ENCODE measurements around the gene KRTAP4-7. TPM values are rescaled to one million over a fixed set of nuclear protein-coding genes. Genes with fewer than 3 reads are reported as not detected.
"Not testable (repeated sequence)": the region's sequence is repeated elsewhere in the genome, so short reads cannot be mapped to it uniquely, and the experiment has no call there.

KRTAP4-7 gene
- polyA plus RNA-seq, 1 of the 3 experiments (the other 2 are of a cell fraction): not detected

GRCh38 chr17:41063449-41063848 lies 20.5 kb upstream of the KRTAP4-7 start:
- Histone ChIP-seq H3K4me3 (ENCODE audit: low read depth in 2 of 2, low read length in 1 of 2) (no peak overlapping the region), H3K79me2 (ENCODE audit: insufficient read depth) (no peaks in the 10 kb centered on the region), H3K27me3 (ENCODE audit: insufficient read depth) (no peaks in the 10 kb centered on the region), H3K4me1 (ENCODE audit: control insufficient read depth in 1 of 2, insufficient read depth in 2 of 2, low read depth in 1 of 2, low read length in 1 of 2) (peaks cover 0 to 22% of the 10 kb centered on the region in 2 experiments; a peak in 2 of 4 replicates), H3K9ac (no peak overlapping the region), H3K4me2 (no peak overlapping the region), H3K9me3 (no peaks in the 10 kb centered on the region), H3K9me2 (no peaks in the 10 kb centered on the region), H3K27ac (ENCODE audit: low read depth in 2 of 2, low read length in 1 of 2) (no peak overlapping the region), H3F3A (replicated peaks; ENCODE audit: insufficient read depth) (peaks cover 28% of the 10 kb centered on the region), H2AFZ (ENCODE audit: low read depth) (no peak overlapping the region), H4K20me1 (ENCODE audit: insufficient read depth) (no peaks in the 10 kb centered on the region), H3K36me3 (replicated peaks in 1 of 2; ENCODE audit: control insufficient read depth in 1 of 2, insufficient read depth in 2 of 2, low read length in 1 of 2) (no peaks in the 10 kb centered on the region)
- 68% methylated on average over 4 of the region's 4 CpGs for WGBS (ENCODE audit: low lambda C conversion rate)
- no peak for DNase-seq
- TF ChIP-seq, protein P1, sequence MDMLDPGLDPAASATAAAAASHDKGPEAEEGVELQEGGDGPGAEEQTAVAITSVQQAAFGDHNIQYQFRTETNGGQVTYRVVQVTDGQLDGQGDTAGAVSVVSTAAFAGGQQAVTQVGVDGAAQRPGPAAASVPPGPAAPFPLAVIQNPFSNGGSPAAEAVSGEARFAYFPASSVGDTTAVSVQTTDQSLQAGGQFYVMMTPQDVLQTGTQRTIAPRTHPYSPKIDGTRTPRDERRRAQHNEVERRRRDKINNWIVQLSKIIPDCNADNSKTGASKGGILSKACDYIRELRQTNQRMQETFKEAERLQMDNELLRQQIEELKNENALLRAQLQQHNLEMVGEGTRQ (IDR thresholded peaks at IDR 0.05; ENCODE audit: borderline replicate concordance, low read depth, low read length): no peak
- no peak for TF ChIP-seq EP300 (IDR thresholded peaks at IDR 0.05; ENCODE audit: borderline replicate concordance in 1 of 2, low read depth in 1 of 2, low read length in 1 of 2)
- no peak for TF ChIP-seq CTCF (IDR thresholded peaks at IDR 0.05)
- no peak for TF ChIP-seq IRF3 (IDR thresholded peaks at IDR 0.05; ENCODE audit: low read depth, low read length)
- TF ChIP-seq ELF1 (IDR thresholded peaks at IDR 0.05): no peak
- CTCF ChIA-PET: interaction anchor here (1.5 kb wide), 1 partner anchor 392 kb away, joined by 3 read pairs; no protein-coding TSS in a partner anchor
- POLR2A ChIA-PET: no interaction called here

GRCh38 chr17:41064301-41064700 lies 19.6 kb upstream of the KRTAP4-7 start:
- 43% methylated on average over 1 of the region's 1 CpG for WGBS (ENCODE audit: low lambda C conversion rate)
- Histone ChIP-seq H3K9ac (no peak overlapping the region), H3K79me2 (ENCODE audit: insufficient read depth) (no peaks in the 10 kb centered on the region), H3K36me3 (replicated peaks in 1 of 2; ENCODE audit: control insufficient read depth in 1 of 2, insufficient read depth in 2 of 2, low read length in 1 of 2) (no peaks in the 10 kb centered on the region), H2AFZ (ENCODE audit: low read depth) (no peak overlapping the region), H3K4me2 (no peak overlapping the region), H3K27me3 (ENCODE audit: insufficient read depth) (no peaks in the 10 kb centered on the region), H3K27ac (ENCODE audit: low read depth in 2 of 2, low read length in 1 of 2) (no peak overlapping the region), H3K9me3 (no peaks in the 10 kb centered on the region), H4K20me1 (ENCODE audit: insufficient read depth) (no peaks in the 10 kb centered on the region), H3K4me1 (ENCODE audit: control insufficient read depth in 1 of 2, insufficient read depth in 2 of 2, low read depth in 1 of 2, low read length in 1 of 2) (peaks cover 0 to 16% of the 10 kb centered on the region in 2 experiments; a peak in 2 of 4 replicates), H3F3A (replicated peaks; ENCODE audit: insufficient read depth) (peaks cover 19% of the 10 kb centered on the region), H3K9me2 (no peaks in the 10 kb centered on the region), H3K4me3 (ENCODE audit: low read depth in 2 of 2, low read length in 1 of 2) (no peak overlapping the region)
- DNase-seq: no peak
- no peak for TF ChIP-seq TAF1 (IDR thresholded peaks at IDR 0.05; ENCODE audit: borderline replicate concordance, low read depth, low read length)
- TF ChIP-seq EP300 (IDR thresholded peaks at IDR 0.05; ENCODE audit: borderline replicate concordance in 1 of 2, low read depth in 1 of 2, low read length in 1 of 2): no peak
- no peak for TF ChIP-seq TCF12 (IDR thresholded peaks at IDR 0.05)
- TF ChIP-seq, protein P2, sequence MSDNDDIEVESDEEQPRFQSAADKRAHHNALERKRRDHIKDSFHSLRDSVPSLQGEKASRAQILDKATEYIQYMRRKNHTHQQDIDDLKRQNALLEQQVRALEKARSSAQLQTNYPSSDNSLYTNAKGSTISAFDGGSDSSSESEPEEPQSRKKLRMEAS (IDR thresholded peaks at IDR 0.05; ENCODE audit: low read depth): no peak
- no peak for TF ChIP-seq ZBTB33 (IDR thresholded peaks at IDR 0.05; ENCODE audit: borderline replicate concordance, low read depth)
- no peak for TF ChIP-seq IRF3 (IDR thresholded peaks at IDR 0.05; ENCODE audit: low read depth, low read length)
- TF ChIP-seq FOSL2 (IDR thresholded peaks at IDR 0.05; ENCODE audit: borderline replicate concordance, low read depth): no peak
- TF ChIP-seq RFX5 (IDR thresholded peaks at IDR 0.05; ENCODE audit: low read length): no peak
- ChIA-PET CTCF (interaction anchor here (1.5 kb wide), 1 partner anchor 391 kb away, joined by 3 read pairs; no protein-coding TSS in a partner anchor), POLR2A (no interaction called here)

DNA sequence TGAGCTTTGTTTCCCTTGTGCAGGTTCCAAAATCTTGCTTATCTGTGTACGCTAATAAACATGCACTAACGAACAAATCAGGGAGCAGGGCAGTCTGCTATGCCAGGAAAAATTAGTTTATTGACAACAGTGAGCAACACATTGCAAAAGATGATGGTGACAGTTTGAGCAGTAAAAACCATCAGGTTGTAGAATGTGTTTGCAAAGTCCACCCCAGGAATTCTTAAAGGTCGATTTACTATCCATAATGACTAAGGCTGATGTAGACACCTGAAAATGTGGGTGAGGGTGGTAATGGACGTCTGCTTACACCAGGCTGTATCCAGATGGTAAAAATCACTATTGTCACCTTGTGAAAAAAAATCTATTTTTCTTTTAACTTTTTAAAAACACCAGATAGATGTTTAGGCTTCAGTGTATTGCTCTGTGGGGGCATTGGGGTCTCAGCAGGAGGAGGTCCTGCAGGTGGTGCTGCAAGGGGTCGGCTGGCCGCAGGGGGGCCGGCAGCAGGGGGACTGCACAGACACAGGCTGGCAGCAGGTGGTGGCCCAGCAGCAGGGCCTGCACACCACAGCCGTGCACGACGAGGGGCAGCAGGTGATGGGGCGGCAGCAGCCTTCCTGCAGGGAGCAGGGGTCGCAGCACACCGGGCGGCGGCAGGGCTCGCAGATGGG lies 18.8 kb upstream of the KRTAP4-7 start:
- CTCF ChIA-PET: interaction anchor here (1.5 kb wide), 1 partner anchor 390 kb away, joined by 3 read pairs; no protein-coding TSS in a partner anchor
- H3K4me2 ChIP-seq; H4K20me1 ChIP-seq (ENCODE audit: insufficient read depth); H3K27me3 ChIP-seq (ENCODE audit: insufficient read depth); DNase-seq; POLR2A ChIA-PET; H3K79me2 ChIP-seq (ENCODE audit: insufficient read depth); H3K36me3 ChIP-seq (replicated peaks in 1 of 2; ENCODE audit: control insufficient read depth in 1 of 2, insufficient read depth in 2 of 2, low read length in 1 of 2); H2AFZ ChIP-seq (ENCODE audit: low read depth); H3K4me3 ChIP-seq (ENCODE audit: low read depth in 2 of 2, low read length in 1 of 2); H3K9me3 ChIP-seq; H3K27ac ChIP-seq (ENCODE audit: low read depth in 2 of 2, low read length in 1 of 2); H3K9ac ChIP-seq; H3K9me2 ChIP-seq: not testable (repeated sequence)
- 42% methylated on average over 4 of the region's 16 CpGs for WGBS (ENCODE audit: low lambda C conversion rate)
- peaks cover 0 to 16% of the 10 kb centered on the region in 2 experiments; a peak in 2 of 4 replicates for H3K4me1 ChIP-seq (ENCODE audit: control insufficient read depth in 1 of 2, insufficient read depth in 2 of 2, low read depth in 1 of 2, low read length in 1 of 2)
- H3F3A ChIP-seq (replicated peaks; ENCODE audit: insufficient read depth): peaks cover 14% of the 10 kb centered on the region
